Dermis microvascular lymphatic vessel endothelial cell (primary cell): ENCODE results near the gene DOK6. TPM values are rescaled to one million over a fixed set of nuclear protein-coding genes. Genes with fewer than 3 reads are reported as not detected.

Experiments used
- DNase-seq, 2 donors: peaks; one replicate each; pipeline versions ENCODE4 v3.0.0 to v3.0.0-alpha.2; 2010; ENCODE audit warnings: low read depth in 2 of 2
- total RNA-seq: library from RNA; depleted of rRNA; stranded (reverse); fragments of >200 nt; gene quantifications from 2 replicates; pipeline ENCODE4 v1.2.1, GENCODE V29; 2014

The DOK6 gene
- total RNA-seq, 1 donor from 2014 or later = 0.51 TPM

DNA sequence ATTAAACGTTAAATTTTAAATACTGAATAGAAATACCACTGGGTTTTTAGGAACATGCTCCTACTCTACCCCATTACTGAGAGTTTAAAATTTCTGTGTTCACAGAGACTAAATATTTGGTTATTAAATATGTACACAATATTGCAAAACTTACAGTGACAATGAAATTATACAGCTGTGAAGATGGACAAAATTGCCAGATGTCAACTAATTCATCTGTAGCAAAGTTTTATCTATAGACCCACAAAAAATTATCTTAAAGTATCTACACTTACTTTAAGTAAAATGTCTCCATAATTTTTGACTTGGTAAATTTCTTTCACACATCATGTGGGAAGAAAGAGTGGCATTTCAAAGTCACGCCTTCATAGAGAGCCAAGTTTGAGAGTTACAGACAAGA, 333.8 kb downstream of the DOK6 start:
- no peak for DNase-seq

GRCh38 chr18:69736730-69737129, 336.0 kb downstream of the DOK6 start:
- no peak for DNase-seq

DNA sequence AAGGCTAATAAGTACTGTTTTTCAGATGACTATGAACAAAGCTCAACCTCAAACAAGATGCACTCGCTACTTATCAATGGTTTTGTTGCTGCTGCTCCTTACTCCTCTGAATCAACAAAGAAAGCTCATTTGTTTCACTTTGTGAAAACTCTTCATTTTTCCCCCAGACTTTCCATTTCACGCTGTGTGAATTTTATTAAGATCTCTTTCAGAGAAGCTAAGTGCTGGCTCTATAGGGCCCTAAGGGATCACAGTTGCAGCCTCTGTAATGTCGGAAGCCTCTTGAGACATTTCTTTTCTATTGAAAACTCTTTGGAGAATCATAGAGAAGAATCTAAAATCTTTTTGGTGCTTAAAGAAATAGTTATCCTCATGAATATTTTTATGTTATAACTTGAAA, 337.2 kb downstream of the DOK6 start:
- DNase-seq = no peak

DNA sequence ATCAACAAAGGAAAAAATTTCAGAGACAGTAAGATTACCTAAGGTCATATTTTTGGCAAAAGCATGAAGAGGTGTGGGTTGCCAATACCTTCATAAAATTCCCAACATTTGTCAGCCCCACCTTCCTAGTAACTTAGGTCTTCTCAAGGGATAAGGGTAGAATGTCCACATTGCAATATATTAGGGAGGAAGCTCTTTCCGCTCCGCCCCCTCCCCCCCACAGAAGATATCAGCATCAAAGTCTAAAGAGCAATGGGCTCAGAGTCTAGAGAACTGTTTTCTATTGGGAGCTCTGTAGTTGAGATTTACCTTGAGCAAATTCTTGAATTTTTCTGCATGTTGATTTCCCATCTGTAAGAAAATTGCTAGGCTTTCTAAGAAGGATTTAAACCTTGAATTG, 346.7 kb downstream of the DOK6 start:
- DNase-seq = no peak

- no peak for DNase-seq
Observed at GRCh38 chr18:69752737-69753380, 352.2 kb downstream of the DOK6 start.

DNA sequence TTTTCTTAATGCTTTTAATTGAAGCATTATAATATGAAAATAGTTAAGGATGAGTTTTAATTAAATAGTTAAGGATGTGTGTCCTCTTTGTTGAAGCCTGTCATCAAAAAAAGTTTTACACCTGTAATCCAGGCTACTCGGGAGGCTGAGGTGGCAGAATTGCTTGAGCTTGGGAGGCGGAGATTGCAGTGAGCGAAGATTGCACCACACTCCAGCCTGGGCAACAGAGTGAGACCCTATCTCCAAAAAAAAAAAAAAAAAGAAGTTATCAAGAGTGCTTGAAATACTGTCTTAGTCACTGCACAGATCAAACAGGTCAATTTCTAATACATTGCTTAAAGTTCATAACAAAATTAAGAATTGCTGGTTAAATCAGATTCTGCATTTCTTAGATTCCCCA, 353.4 kb downstream of the DOK6 start:
- DNase-seq = no peak

DNA sequence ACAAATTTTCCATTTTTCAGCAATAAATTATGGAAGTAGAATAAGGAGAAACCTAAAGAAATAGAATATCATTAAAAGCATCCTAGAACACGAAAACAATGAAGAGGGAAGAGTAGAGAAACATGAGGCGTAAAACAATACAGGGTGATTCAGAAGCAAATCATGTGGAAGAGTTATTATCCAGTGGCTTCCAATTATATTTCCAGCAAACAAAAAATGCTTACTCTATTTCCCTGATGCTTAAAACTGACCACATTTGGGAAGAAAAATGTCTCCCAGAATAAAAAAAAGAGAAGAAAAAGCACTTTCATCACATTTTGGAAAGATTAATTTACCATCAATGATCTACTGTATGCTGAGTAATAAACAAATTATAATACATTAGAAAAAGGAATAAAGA, 354.4 kb downstream of the DOK6 start:
- DNase-seq = no peak

DNA sequence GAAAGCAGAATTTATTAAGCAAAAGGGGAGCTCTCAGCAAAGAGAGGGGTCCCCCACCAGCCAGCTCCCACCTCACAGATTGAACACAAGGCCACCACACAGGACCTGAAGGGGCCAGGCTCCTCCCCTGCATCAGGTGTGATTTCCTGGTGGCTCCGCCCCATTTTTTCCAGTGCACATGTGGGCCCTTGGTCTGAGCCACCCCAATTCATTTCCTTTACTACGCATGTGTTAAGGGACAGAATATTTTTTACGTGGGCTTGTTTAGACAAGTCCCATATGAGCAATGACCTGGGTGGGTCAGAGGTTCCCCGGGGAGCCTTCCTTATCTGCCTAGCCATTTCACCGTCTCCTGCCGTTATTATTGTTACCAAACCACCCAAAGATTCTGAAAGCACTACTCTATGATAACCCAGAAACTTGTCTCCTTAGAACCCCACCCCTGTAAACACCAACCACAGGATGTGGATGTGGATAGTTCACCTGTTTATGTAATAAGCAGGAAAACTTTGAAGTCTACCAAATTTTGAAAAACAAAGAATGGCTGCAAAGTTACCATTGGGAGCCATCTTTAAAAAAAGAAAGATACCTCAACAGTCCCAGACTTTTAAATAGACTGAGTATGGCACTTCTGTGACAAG, 355.3 kb downstream of the DOK6 start:
- DNase-seq = no peak

- no peak for DNase-seq
Observed at GRCh38 chr18:69757733-69758132, 357.0 kb downstream of the DOK6 start.

DNA sequence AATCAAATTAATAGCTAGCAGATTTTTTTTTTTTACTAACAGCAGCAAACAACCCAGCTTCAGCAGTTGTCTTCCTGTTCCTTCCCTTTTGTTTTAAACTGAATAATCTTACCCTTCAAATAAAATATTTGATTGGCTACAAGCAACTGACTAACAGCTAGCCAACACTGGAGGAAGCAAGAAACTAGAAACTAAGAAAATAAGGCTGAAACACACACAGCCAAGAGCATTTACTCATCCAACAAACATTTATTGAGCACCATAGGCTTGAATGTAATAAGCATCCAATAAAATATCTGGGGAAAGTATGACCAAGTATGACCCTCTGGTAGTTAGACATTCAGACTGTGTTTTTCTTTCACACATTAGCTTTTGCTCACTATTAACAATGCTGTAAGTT, 357.8 kb downstream of the DOK6 start:
- no peak for DNase-seq

GRCh38 chr18:69759046-69759445, 358.4 kb downstream of the DOK6 start:
- DNase-seq = no peak

GRCh38 chr18:69763002-69763401, 362.3 kb downstream of the DOK6 start:
- DNase-seq = no peak

- DNase-seq = no peak
Observed at GRCh38 chr18:69763821-69764220, 363.1 kb downstream of the DOK6 start.

GRCh38 chr18:69770238-69770637, 369.6 kb downstream of the DOK6 start:
- DNase-seq = no peak

GRCh38 chr18:69774831-69775230, 374.1 kb downstream of the DOK6 start:
- no peak for DNase-seq

DNA sequence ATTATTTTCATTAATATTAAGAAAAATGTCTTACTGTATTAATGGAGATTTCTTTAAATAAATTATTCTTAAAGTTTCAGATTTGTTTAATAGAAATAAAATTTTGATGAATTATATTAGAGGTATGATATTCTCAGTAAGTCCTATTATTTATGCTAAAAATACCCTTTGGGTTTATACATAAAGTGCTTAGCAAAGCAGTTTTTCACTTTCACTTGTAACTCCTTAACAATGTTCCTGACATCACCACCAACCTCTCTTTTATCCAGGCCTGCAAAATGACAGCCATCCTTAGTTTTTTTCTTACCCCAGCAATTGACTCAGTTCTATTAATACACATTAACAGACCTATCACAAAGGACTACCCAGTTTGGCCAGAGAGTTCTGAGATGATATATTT, 376.6 kb downstream of the DOK6 start:
- DNase-seq = no peak

- no peak for DNase-seq
Observed at GRCh38 chr18:69778680-69779079, 378.0 kb downstream of the DOK6 start.

GRCh38 chr18:69780851-69781250, 380.2 kb downstream of the DOK6 start:
- DNase-seq = no peak

DNA sequence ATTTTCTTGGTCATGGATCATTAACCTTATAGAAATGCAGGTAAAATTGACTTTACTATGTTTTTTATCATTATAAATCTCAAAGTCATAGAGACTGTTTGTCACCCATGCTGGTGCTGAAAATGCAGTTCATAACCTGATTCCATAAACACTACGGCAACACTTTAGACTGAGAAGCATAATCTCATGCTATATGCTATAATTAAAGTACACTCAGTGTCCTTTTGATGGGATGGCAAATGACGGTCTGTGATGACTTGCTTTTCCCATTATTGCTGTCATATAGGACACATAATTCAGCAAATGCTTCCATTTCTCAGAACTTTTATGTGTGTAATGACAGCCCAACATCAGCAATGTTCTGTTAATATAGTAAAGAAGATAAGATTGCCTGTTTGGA, 384.1 kb downstream of the DOK6 start:
- no peak for DNase-seq

GRCh38 chr18:69785466-69785865, 384.8 kb downstream of the DOK6 start:
- DNase-seq = no peak

- DNase-seq = no peak
Observed at GRCh38 chr18:69786427-69786826, 385.7 kb downstream of the DOK6 start.

GRCh38 chr18:69787825-69788547, 387.3 kb downstream of the DOK6 start:
- DNase-seq = peak in 1 of 2 donors; percentile 26

- no peak for DNase-seq
Observed at GRCh38 chr18:69789794-69790193, 389.1 kb downstream of the DOK6 start.
